HG02610 (cell line): Measurements from ENCODE around the gene RASL12.
"Not testable (repeated sequence)": the region's sequence is repeated elsewhere in the genome, so short reads cannot be mapped to it uniquely, and the experiment has no call there.

Experiments used
- ATAC-seq: cut with Tn5 transposase; IDR thresholded peaks from one replicate; pipeline ENCODE4 v1.9.1; 2021; ENCODE audit warnings: mild to moderate bottlenecking, moderate library complexity; ENCODE audit not compliant: unreplicated experiment

The RASL12 gene

GRCh38 chr15:65056106-65056505, 11.7 kb downstream of the RASL12 start:
- ATAC-seq = no peak

GRCh38 chr15:65055201-65055870, 12.5 kb downstream of the RASL12 start:
- ATAC-seq = no peak

- no peak for ATAC-seq
Measured at GRCh38 chr15:65054333-65055200, 13.2 kb downstream of the RASL12 start.

- no peak for ATAC-seq
Measured at GRCh38 chr15:65052956-65053355, 14.8 kb downstream of the RASL12 start.

- no peak for ATAC-seq
Measured at GRCh38 chr15:65051266-65051665, 16.5 kb downstream of the RASL12 start.

GRCh38 chr15:65050270-65050669, 17.5 kb downstream of the RASL12 start:
- no peak for ATAC-seq

GRCh38 chr15:65049418-65049840, 18.4 kb downstream of the RASL12 start:
- ATAC-seq = peak; percentile 81

GRCh38 chr15:65048241-65048640, 19.6 kb downstream of the RASL12 start:
- ATAC-seq = no peak

- ATAC-seq = no peak
Measured at GRCh38 chr15:65044724-65045481, 22.9 kb downstream of the RASL12 start, which contains the start of gene SLC51B. SLC51B (plus strand) TSS chr15:65045387; CDS start chr15:65050005, 4,618 bp downstream.

- ATAC-seq = not testable (repeated sequence)
Measured at GRCh38 chr15:65044218-65044617, 23.6 kb downstream of the RASL12 start.

- ATAC-seq = no peak
Measured at GRCh38 chr15:65042776-65043327, 24.9 kb downstream of the RASL12 start.

- no peak for ATAC-seq
Measured at GRCh38 chr15:65041787-65042186, 26.0 kb downstream of the RASL12 start.

GRCh38 chr15:65040461-65040860, 27.3 kb downstream of the RASL12 start:
- ATAC-seq = no peak

GRCh38 chr15:65038836-65039235, 29.0 kb downstream of the RASL12 start:
- no peak for ATAC-seq

- no peak for ATAC-seq
Measured at GRCh38 chr15:65038428-65038827, 29.4 kb downstream of the RASL12 start.

- no peak for ATAC-seq
Measured at GRCh38 chr15:65037309-65037708, 30.5 kb downstream of the RASL12 start.

- no peak for ATAC-seq
Measured at GRCh38 chr15:65034719-65035118, 33.1 kb downstream of the RASL12 start.

GRCh38 chr15:65033659-65034269, 34.0 kb downstream of the RASL12 start:
- ATAC-seq = no peak

- no peak for ATAC-seq
Measured at GRCh38 chr15:65032801-65033537, 34.8 kb downstream of the RASL12 start.

- no peak for ATAC-seq
Measured at GRCh38 chr15:65029736-65030208, 38.0 kb downstream of the RASL12 start.
